Stomach (tissue), 9 donors: ENCODE measurements around the gene KLHL30. TPM values are rescaled to one million over a fixed set of nuclear protein-coding genes. Genes with fewer than 3 reads are reported as not detected.
A peak's percentile ranks its signal among the peaks of the same experiment; 100 is the strongest.

Experiments used
- DNase-seq, 2 donors: peaks; one replicate each; pipeline versions ENCODE4 v3.0.0 to v3.0.0-alpha.2; 2013 to 2019
- H3K27ac ChIP-seq, 5 donors: fragments of 200-600 bp in 4 of 5; sonication (generic) in 4 of 5; one replicate each; pipeline ENCODE4 v1.5.1; 2013 to 2019; ENCODE audit warnings: mild to moderate bottlenecking in 1 of 5, moderate library complexity in 1 of 5
- H3K27me3 ChIP-seq, 3 donors: fragments of 200-600 bp; sonication (generic); one replicate each; pipeline ENCODE4 v1.5.1; 2017 to 2019; ENCODE audit warnings: mixed run types in 1 of 3
- H3K36me3 ChIP-seq, 4 donors: fragments of 200-600 bp; sonication (generic); 1 replicate in 3 of 4; 2 replicates in 1 of 4; pipeline ENCODE4 v1.5.1; 2016 to 2019
- H3K4me1 ChIP-seq, 4 donors: fragments of 200-600 bp; sonication (generic); one replicate each; pipeline ENCODE4 v1.5.1; 2016 to 2019
- H3K4me3 ChIP-seq, 4 donors: fragments of 200-600 bp; sonication (generic) in 3 of 4; one replicate each; pipeline ENCODE4 v1.5.1; 2016 to 2019; ENCODE audit warnings: mild to moderate bottlenecking in 1 of 4
- H3K9me3 ChIP-seq, 4 donors: fragments of 200-600 bp; sonication (generic); one replicate each; pipeline ENCODE4 v1.5.1; 2016 to 2019
- CTCF ChIP-seq, 7 experiments: fragments of 450-650 bp in 4 of 7; fragments of 200-600 bp in 3 of 7; sonication (generic) in 3 of 7; IDR thresholded peaks; one replicate each; pipeline ENCODE4 v1.5.1; 2016 to 2019; ENCODE audit warnings: antibody characterized with exemption in 7 of 7, control low read depth in 2 of 7, mild to moderate bottlenecking in 1 of 7
- EP300 ChIP-seq: sonication (generic); formaldehyde crosslinking; IDR thresholded peaks from one replicate; pipeline ENCODE4 v1.6.1; 2017; ENCODE audit warnings: antibody characterized with exemption
- POLR2A ChIP-seq, 4 donors: fragments of 450-650 bp; IDR thresholded peaks; one replicate each; pipeline ENCODE4 v1.6.1; 2016; ENCODE audit warnings: antibody characterized with exemption in 4 of 4, control low read depth in 2 of 4, mild to moderate bottlenecking in 1 of 4, moderate library complexity in 1 of 4
- POLR2AphosphoS5 ChIP-seq, 3 donors: sonication (generic); formaldehyde crosslinking; IDR thresholded peaks; one replicate each; pipeline ENCODE4 v1.6.1; 2016; ENCODE audit warnings: antibody characterized with exemption in 3 of 3
- WGBS, 5 donors: extraction: QIAGEN DNeasy Blood & Tissue Kit in 3 of 5; methylation state at CpG; one replicate each; pipeline versions ENCODE4 v1.1.5 to v1.1.7; 2013 to 2018; 5-methylcytosine and 5-hydroxymethylcytosine counted together
- intact Hi-C: fragments of 100-400 bp; cut with DNase I; formaldehyde crosslinking; loops from one replicate; pipeline ENCODE4 v1.15.1; 2023; ENCODE audit warnings: low total_unique reads
- polyA plus RNA-seq, 3 donors: library from polyadenylated mRNA; stranded (reverse); fragments of 200-250 nt; gene quantifications; one replicate each; pipeline ENCODE4 v1.2.3, GENCODE V29; 2013
- total RNA-seq, 5 donors: library from RNA; depleted of rRNA; stranded (reverse); fragments of >200 nt; gene quantifications; one replicate each; pipeline versions ENCODE4 v1.1.0 to v1.2.3, GENCODE V29; 2014 to 2016
- donor health status: healthy with polysubstance abuse.
- donor health status: Bipolar disorder and iron deficiency.
- donor health status: healthy.

The KLHL30 gene
- total and polyA plus RNA-seq, 8 donors: 0.06 to 1.7 (median 0.37) TPM; not detected in 2

- 83 to 94% (median 86%) methylated on average over 6 to 16 of the region's 16 CpGs for WGBS, 5 donors
- TF ChIP-seq EP300: no peak
- TF ChIP-seq POLR2A (IDR thresholded peaks at IDR 0.05): no peak
- no peak for TF ChIP-seq CTCF (IDR thresholded peaks at IDR 0.05)
- no peak for TF ChIP-seq POLR2AphosphoS5 (IDR thresholded peaks at IDR 0.05)
Observed at GRCh38 chr2:238151628-238152235, 13.3 kb downstream of the KLHL30 start.

DNA sequence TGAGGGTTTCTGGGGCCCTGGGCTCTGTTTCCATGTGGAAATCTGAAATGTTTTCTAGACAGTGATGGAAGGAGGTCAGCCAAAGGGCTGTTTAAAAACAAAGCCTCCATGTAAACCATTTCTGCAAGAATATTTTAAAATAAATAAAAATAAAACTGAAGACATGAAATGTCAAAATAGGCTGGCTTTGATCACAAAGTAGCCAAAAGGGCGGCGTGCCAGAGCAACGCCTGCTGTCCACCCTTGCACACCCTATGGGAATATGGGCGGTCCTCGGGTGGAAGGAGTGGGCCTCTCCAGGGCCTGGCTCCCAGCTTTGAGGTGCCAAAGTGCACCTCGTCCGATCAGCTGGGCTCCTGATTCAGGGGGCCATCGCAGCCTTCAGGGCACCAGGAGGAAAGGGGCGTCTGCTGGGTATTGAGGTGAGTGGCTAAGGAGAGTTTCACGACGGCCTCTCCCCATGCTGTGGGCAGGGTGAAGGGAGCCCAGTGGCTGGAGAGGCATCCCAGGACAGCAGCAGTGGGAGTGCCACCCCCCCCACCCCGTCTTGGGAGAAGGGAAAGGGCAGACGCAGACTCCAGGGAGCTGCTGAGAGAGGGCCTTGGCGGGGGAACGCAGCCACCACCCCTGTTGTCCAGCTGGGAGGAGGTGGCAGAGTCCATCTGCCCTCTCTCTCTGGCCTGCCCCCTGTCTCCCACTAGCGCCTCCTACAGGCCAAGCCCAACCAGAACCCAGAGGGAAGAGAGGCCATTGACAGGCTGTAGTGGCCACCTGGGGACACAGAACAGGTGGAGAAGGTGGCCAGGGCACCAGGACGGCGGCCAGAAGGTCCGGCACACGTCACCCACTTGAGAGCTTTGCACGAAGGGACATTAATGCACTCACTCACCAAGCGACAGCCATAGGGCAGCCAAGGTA, 14.6 kb downstream of the KLHL30 start:
- H3K36me3 ChIP-seq: no peaks in the 10 kb centered on the region
- H3K27me3 ChIP-seq: peaks cover 0 to 9% (median 0%) of the 10 kb centered on the region in 3 donors
- H3K9me3 ChIP-seq: no peaks in the 10 kb centered on the region
- 71 to 82% (median 79%) methylated on average over 18 to 22 of the region's 22 CpGs for WGBS, 5 donors
- H3K4me1 ChIP-seq: peaks cover 3 to 7% (median 4%) of the 10 kb centered on the region in 4 donors
- no peak overlapping the region for H3K27ac ChIP-seq
- intact Hi-C loops: no loop called here
- no peak overlapping the region for H3K4me3 ChIP-seq
- TF ChIP-seq CTCF (IDR thresholded peaks at IDR 0.05) (no peak), EP300 (no peak), POLR2AphosphoS5 (IDR thresholded peaks at IDR 0.05) (no peak), POLR2A (IDR thresholded peaks at IDR 0.05) (no peak)
- no peak for DNase-seq

More at GRCh38 chr2:238151628-238152235, 13.3 kb downstream of the KLHL30 start:
- Histone ChIP-seq H3K9me3 (no peaks in the 10 kb centered on the region), H3K36me3 (no peaks in the 10 kb centered on the region), H3K4me1 (no peaks in the 10 kb centered on the region), H3K27me3 (no peaks in the 10 kb centered on the region), H3K27ac (no peak overlapping the region), H3K4me3 (no peak overlapping the region)
- DNase-seq: no peak
- intact Hi-C loops: no loop called here

- TF ChIP-seq POLR2A (IDR thresholded peaks at IDR 0.05): no peak
- TF ChIP-seq CTCF (IDR thresholded peaks at IDR 0.05): no peak
- TF ChIP-seq EP300: no peak
- no peak for TF ChIP-seq POLR2AphosphoS5 (IDR thresholded peaks at IDR 0.05)
- Histone ChIP-seq H3K36me3 (no peaks in the 10 kb centered on the region), H3K4me3 (no peak overlapping the region), H3K9me3 (no peaks in the 10 kb centered on the region), H3K27me3 (peaks cover 0 to 22% (median 11%) of the 10 kb centered on the region in 3 donors), H3K4me1 (peaks cover 16 to 21% (median 17%) of the 10 kb centered on the region in 4 donors), H3K27ac (no peak overlapping the region)
- intact Hi-C loops: no loop called here
- no peak for DNase-seq
- WGBS, 5 donors: 89 to 92% (median 92%) methylated on average over 9 to 10 of the region's 10 CpGs
Observed at GRCh38 chr2:238154570-238154969, 16.1 kb downstream of the KLHL30 start.

- Histone ChIP-seq H3K4me1 (peaks cover 17 to 24% (median 22%) of the 10 kb centered on the region in 4 donors), H3K27ac (peak overlapping the region in 3 of 5 donors; percentile 24 to 44 (median 24)), H3K27me3 (peaks cover 5 to 29% (median 18%) of the 10 kb centered on the region in 3 donors), H3K4me3 (no peak overlapping the region), H3K36me3 (no peaks in the 10 kb centered on the region), H3K9me3 (no peaks in the 10 kb centered on the region)
- peak in 1 of 2 donors; percentile 79 for DNase-seq
- intact Hi-C loops: no loop called here
- WGBS, 5 donors: 77 to 82% (median 81%) methylated on average over 19 of the region's 19 CpGs
- TF ChIP-seq EP300 (no peak), CTCF (IDR thresholded peaks at IDR 0.05) (no peak), POLR2A (IDR thresholded peaks at IDR 0.05) (no peak), POLR2AphosphoS5 (IDR thresholded peaks at IDR 0.05) (peak in 1 of 3 donors; percentile 63)
Observed at GRCh38 chr2:238155051-238155760, 16.7 kb downstream of the KLHL30 start.
